NT2/D1 (cell line): ENCODE data around the gene MRPL49.
"Not testable (repeated sequence)": the region's sequence is repeated elsewhere in the genome, so short reads cannot be mapped to it uniquely, and the experiment has no call there.

Experiments
- YY1 ChIP-seq: IDR thresholded peaks from 2 replicates; pipeline ENCODE4 v1.6.1; 2011; ENCODE audit not compliant: insufficient read length, insufficient read depth
- ZNF274 ChIP-seq: IDR thresholded peaks from 2 replicates; pipeline ENCODE4 v1.6.1; 2011; ENCODE audit warnings: mild to moderate bottlenecking, low read depth, low read length

- not testable (repeated sequence) for TF ChIP-seq YY1, ZNF274
Observed at GRCh38 chr11:65150131-65150508, 28.0 kb downstream of the MRPL49 start.
